Midbrain (tissue), 1 donor: ENCODE measurements around the gene ARHGEF25.
"Not testable (repeated sequence)": the region's sequence is repeated elsewhere in the genome, so short reads cannot be mapped to it uniquely, and the experiment has no call there.

Source experiments
- DNase-seq: peaks from one replicate; lab custom pipeline; 2025; lab: John Stamatoyannopoulos, UW

ARHGEF25 gene

DNA sequence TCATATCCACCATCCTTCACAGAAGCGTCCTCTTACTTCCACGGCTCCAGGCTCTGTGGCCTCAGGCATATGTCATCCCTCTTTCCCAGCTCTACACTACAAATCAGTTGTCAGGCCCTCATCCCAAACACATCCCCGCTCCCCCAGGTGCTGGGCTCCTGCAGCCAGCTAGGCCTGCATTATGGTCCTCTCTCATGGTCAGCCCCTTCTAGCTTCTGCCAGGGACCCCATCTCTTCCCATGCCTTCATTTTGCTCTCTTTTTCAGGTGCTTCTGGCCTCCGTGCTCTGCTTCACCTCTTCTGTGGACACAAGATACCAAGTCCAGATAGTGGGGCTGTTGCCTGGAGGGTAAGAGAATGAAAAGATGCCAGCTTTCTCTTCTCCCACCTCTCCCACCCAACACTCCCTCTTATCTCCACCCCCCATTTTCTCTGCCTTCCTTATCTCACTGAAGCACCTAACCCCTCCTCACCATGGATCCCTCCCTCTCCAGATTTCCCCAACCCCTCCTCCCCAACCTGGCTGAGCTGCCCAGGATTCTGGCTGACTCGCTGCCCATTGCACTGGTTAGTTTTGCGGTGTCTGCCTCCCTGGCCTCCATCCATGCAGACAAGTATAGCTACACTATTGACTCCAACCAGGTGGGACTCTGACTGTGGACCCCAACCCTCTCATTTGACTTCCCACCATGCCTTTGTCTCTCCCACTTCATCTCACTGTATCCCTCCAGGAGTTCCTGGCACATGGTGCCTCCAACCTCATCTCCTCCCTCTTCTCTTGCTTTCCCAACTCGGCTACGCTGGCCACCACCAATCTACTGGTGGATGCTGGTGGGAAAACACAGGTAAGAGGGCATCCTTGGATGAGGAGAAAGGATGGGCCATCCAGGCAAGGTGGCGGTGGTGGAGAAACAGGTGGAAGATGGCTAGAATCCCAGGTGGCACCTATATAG, 11.3 kb downstream of the ARHGEF25 start:
- no peak for DNase-seq

- no peak for DNase-seq
Measured at GRCh38 chr12:57623385-57623784, 12.2 kb downstream of the ARHGEF25 start.

- DNase-seq = no peak
Measured at GRCh38 chr12:57623811-57624390, 12.7 kb downstream of the ARHGEF25 start.

- DNase-seq = no peak
Measured at GRCh38 chr12:57624441-57625220, 13.4 kb downstream of the ARHGEF25 start.

DNA sequence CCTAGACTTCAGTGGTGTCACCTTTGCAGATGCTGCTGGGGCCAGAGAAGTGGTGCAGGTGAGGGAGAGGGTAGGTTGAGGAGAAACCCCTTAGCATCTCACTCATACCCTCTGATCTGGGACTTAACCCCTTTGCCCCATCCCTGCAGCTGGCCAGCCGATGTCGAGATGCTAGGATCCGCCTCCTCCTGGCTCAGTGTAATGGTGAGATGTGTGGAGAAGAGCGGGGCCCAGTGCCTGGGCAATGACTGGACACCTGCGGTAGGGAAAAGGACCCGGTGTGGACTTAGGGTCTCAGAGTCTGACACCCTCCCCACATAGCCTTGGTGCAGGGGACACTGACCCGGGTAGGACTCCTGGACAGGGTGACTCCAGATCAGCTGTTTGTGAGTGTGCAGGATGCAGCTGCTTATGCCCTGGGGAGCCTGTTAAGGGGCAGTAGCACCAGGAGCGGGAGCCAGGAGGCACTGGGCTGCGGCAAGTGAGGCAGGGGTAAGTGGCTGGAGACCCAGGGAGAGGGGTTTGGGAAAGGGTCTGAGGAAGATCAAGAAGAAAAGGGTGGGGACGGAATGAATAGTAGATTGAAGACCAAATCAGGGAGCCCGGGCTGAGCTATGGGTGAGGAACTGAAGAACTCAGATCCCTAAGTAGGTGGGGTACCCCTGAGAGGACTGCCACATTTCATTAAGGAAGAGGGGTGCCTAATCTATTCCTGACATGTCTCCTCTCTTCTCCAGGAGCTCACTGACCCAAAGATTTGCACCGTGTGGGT, 14.2 kb downstream of the ARHGEF25 start:
- no peak for DNase-seq

GRCh38 chr12:57626111-57626920, 15.1 kb downstream of the ARHGEF25 start:
- DNase-seq = no peak

GRCh38 chr12:57626921-57627445, 15.7 kb downstream of the ARHGEF25 start:
- DNase-seq = no peak

GRCh38 chr12:57627501-57628279, 16.5 kb downstream of the ARHGEF25 start:
- DNase-seq = no peak

- DNase-seq = no peak
Measured at GRCh38 chr12:57628280-57629191, 17.3 kb downstream of the ARHGEF25 start.

DNA sequence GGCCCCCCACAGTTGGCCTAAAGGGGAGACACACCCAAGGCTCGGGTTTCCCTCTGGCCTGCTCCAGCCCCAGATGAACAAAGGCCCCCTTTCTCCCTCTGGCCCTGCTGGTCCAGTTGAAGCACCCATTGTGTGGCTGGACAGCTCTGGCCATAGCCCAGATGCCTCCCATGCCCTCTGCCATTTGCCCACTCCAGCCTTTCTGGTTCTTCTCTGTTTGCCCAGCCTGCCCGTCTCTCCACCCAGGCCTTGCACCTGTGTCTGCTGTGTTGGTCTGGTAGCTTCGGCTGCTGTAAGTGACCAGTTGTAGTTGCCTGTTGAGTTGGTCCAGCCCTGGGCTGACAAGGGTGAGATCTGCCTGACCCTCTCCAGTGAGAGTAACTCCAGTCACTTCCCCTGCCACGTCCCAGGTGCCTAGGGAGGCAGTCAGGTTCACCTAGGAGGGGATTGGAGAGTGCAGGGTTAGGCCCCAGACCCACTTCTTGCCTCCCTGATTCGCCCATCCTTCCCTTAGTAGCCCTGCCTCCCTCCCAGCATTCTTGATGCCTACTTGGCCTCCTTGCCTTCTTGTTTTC, 18.7 kb downstream of the ARHGEF25 start:
- peak; percentile 78 for DNase-seq

- no peak for DNase-seq
Measured at GRCh38 chr12:57630891-57631433, 19.7 kb downstream of the ARHGEF25 start.

DNA sequence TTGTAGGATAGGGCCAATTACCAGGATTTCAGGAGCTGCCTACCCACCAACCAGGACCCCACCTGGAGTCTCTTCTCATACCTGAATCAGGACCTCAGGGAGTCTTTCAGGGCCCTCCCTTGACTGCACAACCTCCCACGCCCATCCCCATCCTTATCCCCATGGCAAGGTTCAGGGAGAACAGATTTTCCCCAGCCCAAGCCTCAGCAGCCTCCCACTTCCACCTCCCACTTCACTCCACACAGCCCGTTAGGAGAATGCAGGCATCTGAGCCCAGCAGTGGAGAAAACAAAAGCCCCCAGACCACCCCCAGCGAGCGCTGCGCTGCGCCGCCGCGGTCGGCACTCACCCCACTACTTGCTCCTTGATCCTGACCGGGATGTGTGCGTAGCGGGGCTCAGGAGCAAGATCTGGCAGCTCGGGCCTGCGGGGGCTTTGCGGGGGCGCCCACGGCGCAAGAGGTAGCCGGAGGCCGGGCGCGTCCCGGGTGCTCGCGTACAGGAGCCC, 20.4 kb downstream of the ARHGEF25 start:
- DNase-seq = no peak

DNA sequence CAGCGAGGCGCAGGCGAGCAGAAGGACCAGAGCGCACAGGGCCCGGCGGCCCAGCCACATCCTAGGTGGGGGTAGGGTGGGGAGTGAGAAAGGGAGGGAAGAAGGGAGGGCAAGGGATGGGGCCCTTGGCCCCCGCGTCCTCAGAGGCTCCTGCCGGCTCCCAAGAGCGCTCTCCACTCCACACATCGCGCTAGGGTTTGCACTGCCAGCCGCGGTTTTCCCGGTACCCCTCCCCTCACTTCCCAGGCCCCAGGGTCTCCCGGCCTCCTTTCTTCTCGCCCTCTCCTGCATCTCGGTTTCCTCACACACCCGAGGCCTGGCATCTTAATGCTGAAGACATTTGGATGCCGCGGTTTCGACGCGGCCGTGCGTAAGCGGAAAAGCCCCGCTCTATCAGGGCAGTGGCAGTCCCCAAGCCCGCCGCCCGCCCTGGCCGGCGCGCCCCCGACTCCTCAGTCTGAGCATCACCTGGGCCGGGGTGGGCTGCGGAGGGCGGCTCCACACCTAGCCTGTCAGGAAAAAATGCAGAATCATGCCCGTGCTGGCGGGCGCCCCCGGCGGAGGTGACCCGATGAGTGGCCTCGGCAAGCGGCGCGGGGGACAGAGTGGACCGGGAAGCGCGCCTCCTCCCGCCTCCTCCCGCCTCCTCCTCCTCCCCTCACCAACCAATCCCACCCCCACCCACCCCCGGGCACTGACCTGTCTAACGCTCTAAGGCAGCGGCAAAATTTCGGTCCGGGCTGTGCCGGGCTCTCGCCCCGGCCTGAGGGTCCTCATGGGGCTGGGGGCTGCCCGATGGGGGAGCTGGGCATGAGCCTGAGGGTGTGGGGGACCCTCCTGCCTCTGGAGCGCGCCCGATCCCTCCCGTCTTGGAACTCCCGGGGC, 21.1 kb downstream of the ARHGEF25 start:
- DNase-seq = no peak

DNA sequence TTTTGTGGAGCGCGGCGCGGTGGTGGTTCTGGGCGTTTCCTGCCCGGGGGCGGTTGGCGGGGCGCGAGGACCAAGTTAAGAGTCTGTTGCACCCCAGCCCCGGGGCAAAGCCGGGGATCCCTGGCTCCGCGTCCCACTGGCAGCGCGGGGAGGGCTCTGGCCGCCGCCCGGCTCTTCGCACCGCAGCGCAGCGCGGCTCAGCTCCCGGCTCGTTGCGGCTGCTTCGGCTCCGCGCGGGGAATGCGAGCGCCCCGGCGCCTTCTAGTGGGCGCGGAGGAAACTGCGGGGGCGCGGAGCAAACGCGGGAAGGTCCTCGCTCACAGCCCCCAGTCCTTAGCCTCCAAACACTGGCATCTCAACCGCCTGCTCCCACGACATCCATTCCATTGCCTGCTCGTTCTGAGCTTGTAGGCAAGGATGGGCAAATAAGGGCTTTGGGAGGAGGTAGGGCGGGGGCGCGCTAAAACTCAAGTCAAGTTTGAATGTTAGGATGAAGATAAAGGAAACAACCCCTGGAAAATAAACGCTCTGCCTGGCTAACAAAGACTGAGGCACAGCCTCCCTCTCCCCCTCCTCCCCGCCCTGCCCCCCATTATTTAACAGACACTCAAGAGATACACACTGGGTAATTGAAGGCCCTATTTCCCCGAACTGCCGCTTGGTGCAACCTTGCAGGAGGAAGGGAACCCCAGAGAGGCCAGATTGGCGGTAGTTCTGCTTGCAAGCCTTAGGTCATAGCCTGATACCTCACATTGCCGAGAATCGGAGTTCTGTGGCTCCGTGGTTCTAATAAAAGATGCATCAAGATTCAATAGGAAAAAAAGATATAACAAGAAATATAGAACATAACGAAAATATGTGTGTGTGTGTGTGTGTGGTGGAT, 22.0 kb downstream of the ARHGEF25 start, which contains the start of gene B4GALNT1:
Gene B4GALNT1 (minus strand): TSS at position 244 of the 883 bp plus-strand sequence. CDS start 1,069 bp downstream, outside the sequence.
- peak; percentile 39 for DNase-seq

DNA sequence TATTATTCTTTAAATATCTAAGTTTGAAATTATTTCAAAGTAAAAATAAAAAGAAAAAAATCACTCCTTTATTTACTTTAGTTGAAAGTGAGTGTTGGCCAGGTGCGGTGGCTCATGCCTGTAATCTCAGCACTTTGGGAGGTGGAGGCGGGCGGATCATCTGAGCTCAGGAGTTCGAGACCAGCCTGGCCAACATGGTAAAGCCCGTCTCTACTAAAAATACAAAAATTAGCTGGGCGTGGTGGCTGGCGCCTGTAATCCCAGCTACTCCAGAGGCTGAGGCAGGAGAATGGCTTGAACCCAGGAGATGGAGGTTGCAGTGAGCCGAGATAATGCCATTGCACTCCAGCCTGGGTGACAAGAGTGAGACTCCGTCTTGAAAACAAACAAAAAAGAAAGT, 25.5 kb downstream of the ARHGEF25 start:
- not testable (repeated sequence) for DNase-seq

- DNase-seq = no peak
Measured at GRCh38 chr12:57637364-57637763, 26.1 kb downstream of the ARHGEF25 start.
